Gastrocnemius medialis (tissue), 4 donors: ENCODE results near the gene MGST1. TPM values are rescaled to one million over a fixed set of nuclear protein-coding genes. Genes with fewer than 3 reads are reported as not detected.

Experiments
- ATAC-seq, 2 donors: fragments of 150-250 bp; one replicate each; pipeline ENCODE4 v1.9.1; 2016
- DNase-seq, 2 donors: peaks; one replicate each; pipeline ENCODE4 v3.0.0-alpha.2; 2019
- H3K27ac ChIP-seq, 4 donors: fragments of 200-600 bp; sonication (generic); 1 replicate in 1 of 4; 2 replicates in 3 of 4; pipeline ENCODE4 v1.5.1; 2016 to 2018; ENCODE audit warnings: mild to moderate bottlenecking in 2 of 4, moderate library complexity in 1 of 4
- H3K27me3 ChIP-seq, 3 donors: fragments of 200-600 bp; sonication (generic) in 2 of 3; 1 replicate in 1 of 3; 2 replicates in 2 of 3; pipeline versions ENCODE4 v1.5.1 to v1.6.0; 2016 to 2019; ENCODE audit warnings: mild to moderate bottlenecking in 1 of 3, moderate library complexity in 1 of 3
- H3K36me3 ChIP-seq, 2 donors: fragments of 200-600 bp; sonication (generic) in 1 of 2; one replicate each; pipeline ENCODE4 v1.5.1; 2017 to 2018
- H3K4me1 ChIP-seq, 2 donors: fragments of 200-600 bp; sonication (generic) in 1 of 2; one replicate each; pipeline ENCODE4 v1.5.1; 2016 to 2017; ENCODE audit warnings: mild to moderate bottlenecking in 2 of 2
- H3K4me3 ChIP-seq, 4 donors: fragments of 200-600 bp; sonication (generic) in 3 of 4; 1 replicate in 1 of 4; 2 replicates in 3 of 4; pipeline ENCODE4 v1.5.1; 2016 to 2019; ENCODE audit warnings: mild to moderate bottlenecking in 2 of 4
- H3K9me3 ChIP-seq, 3 donors: fragments of 200-600 bp; sonication (generic) in 2 of 3; 1 replicate in 1 of 3; 2 replicates in 2 of 3; pipeline ENCODE4 v1.5.1; 2016 to 2019
- CTCF ChIP-seq, 5 experiments: fragments of 450-650 bp in 3 of 5; fragments of 200-600 bp in 2 of 5; sonication (generic) in 2 of 5; IDR thresholded peaks in 4 of 5; conservative IDR thresholded peaks in 1 of 5; 1 replicate in 4 of 5; 2 replicates in 1 of 5; pipeline ENCODE4 v1.5.1; 2016 to 2019; ENCODE audit warnings: antibody characterized with exemption in 5 of 5, mild to moderate bottlenecking in 3 of 5, moderate library complexity in 3 of 5
- POLR2A ChIP-seq, 2 donors: fragments of 450-650 bp; IDR thresholded peaks; one replicate each; pipeline ENCODE4 v1.6.1; 2017; ENCODE audit warnings: antibody characterized with exemption in 2 of 2, mild to moderate bottlenecking in 2 of 2, moderate library complexity in 2 of 2
- in situ Hi-C, 4 donors: fragments of 200-750 bp; cut with MboI; loops; one replicate each; pipeline versions ENCODE4 v1.15.0 to v1.8.0; 2017; ENCODE audit warnings: low sequenced_read_pairs in 4 of 4
- intact Hi-C: fragments of 100-400 bp; cut with DNase I; formaldehyde crosslinking; loops from one replicate; pipeline ENCODE4 v1.15.1; 2023; ENCODE audit warnings: low total_unique reads
- total RNA-seq, 4 donors: library from RNA; depleted of rRNA; stranded (reverse); fragments of >200 nt; gene quantifications; one replicate each; pipeline versions ENCODE4 v1.1.0 to v1.2.3, GENCODE V29; 2016

The MGST1 gene
- total RNA-seq, 4 donors from 2014 or later, result 11.8 to 29.5 (median 18.6) TPM

GRCh38 chr12:16330560-16330959, 16.9 kb upstream of the MGST1 start:
- H3K4me3 ChIP-seq, result no peak overlapping the region
- no peaks in the 10 kb centered on the region for H3K36me3 ChIP-seq
- no peak overlapping the region for H3K27ac ChIP-seq
- ATAC-seq, result no peak
- H3K4me1 ChIP-seq, result no peaks in the 10 kb centered on the region
- H3K27me3 ChIP-seq, result no peaks in the 10 kb centered on the region
- DNase-seq, result no peak
- no peaks in the 10 kb centered on the region for H3K9me3 ChIP-seq
- intact Hi-C loops (no loop called here), in situ Hi-C loops (no loop called here)
- TF ChIP-seq CTCF (IDR thresholded peaks at IDR 0.05 in 4 of 5, conservative IDR thresholded peaks at IDR 0.05 in 1 of 5) (no peak), POLR2A (IDR thresholded peaks at IDR 0.05) (no peak)

GRCh38 chr12:16331998-16332397, 15.4 kb upstream of the MGST1 start:
- intact Hi-C loops (no loop called here), in situ Hi-C loops (no loop called here)
- DNase-seq, result no peak
- no peak overlapping the region for H3K27ac ChIP-seq
- no peaks in the 10 kb centered on the region for H3K27me3 ChIP-seq
- no peak overlapping the region for H3K4me3 ChIP-seq
- no peaks in the 10 kb centered on the region for H3K36me3 ChIP-seq
- no peak for TF ChIP-seq CTCF (IDR thresholded peaks at IDR 0.05 in 4 of 5, conservative IDR thresholded peaks at IDR 0.05 in 1 of 5)
- no peak for TF ChIP-seq POLR2A (IDR thresholded peaks at IDR 0.05)
- H3K4me1 ChIP-seq, result no peaks in the 10 kb centered on the region
- no peaks in the 10 kb centered on the region for H3K9me3 ChIP-seq
- ATAC-seq, result no peak

GRCh38 chr12:16335838-16336237, 11.6 kb upstream of the MGST1 start:
- ATAC-seq (no peak), DNase-seq (no peak)
- intact Hi-C loops, result no loop called here
- no peak for TF ChIP-seq POLR2A (IDR thresholded peaks at IDR 0.05)
- in situ Hi-C loops, result no loop called here
- H3K27me3 ChIP-seq, result no peaks in the 10 kb centered on the region
- no peak overlapping the region for H3K4me3 ChIP-seq
- H3K36me3 ChIP-seq, result no peaks in the 10 kb centered on the region
- H3K4me1 ChIP-seq, result no peaks in the 10 kb centered on the region
- H3K27ac ChIP-seq, result no peak overlapping the region
- no peaks in the 10 kb centered on the region for H3K9me3 ChIP-seq

GRCh38 chr12:16344269-16344668, 3.2 kb upstream of the MGST1 start:
- Histone ChIP-seq H3K9me3 (no peaks in the 10 kb centered on the region), H3K4me3 (no peak overlapping the region), H3K27ac (no peak overlapping the region), H3K27me3 (peaks cover 0 to 5% (median 0%) of the 10 kb centered on the region in 3 donors), H3K4me1 (no peaks in the 10 kb centered on the region), H3K36me3 (no peaks in the 10 kb centered on the region)
- no peak for TF ChIP-seq CTCF (IDR thresholded peaks at IDR 0.05 in 4 of 5, conservative IDR thresholded peaks at IDR 0.05 in 1 of 5)
- no peak for TF ChIP-seq POLR2A (IDR thresholded peaks at IDR 0.05)
- DNase-seq (no peak), ATAC-seq (no peak)
- in situ Hi-C loops (no loop called here), intact Hi-C loops (no loop called here)

- TF ChIP-seq POLR2A (IDR thresholded peaks at IDR 0.05), result no peak
- no peak for TF ChIP-seq CTCF (IDR thresholded peaks at IDR 0.05 in 4 of 5, conservative IDR thresholded peaks at IDR 0.05 in 1 of 5)
- Histone ChIP-seq H3K4me1 (no peaks in the 10 kb centered on the region), H3K27me3 (peaks cover 0 to 5% (median 0%) of the 10 kb centered on the region in 3 donors), H3K4me3 (no peak overlapping the region), H3K36me3 (no peaks in the 10 kb centered on the region), H3K9me3 (no peaks in the 10 kb centered on the region), H3K27ac (no peak overlapping the region)
- DNase-seq, result no peak
- in situ Hi-C loops (no loop called here), intact Hi-C loops (no loop called here)
- ATAC-seq, result no peak
Measured at GRCh38 chr12:16345105-16345504, 2.3 kb upstream of the MGST1 start.
